Measurements from ENCODE around the gene PGLYRP4.

PGLYRP4 gene

GRCh38 chr1:153387785-153388184 lies 39.1 kb upstream of the PGLYRP4 start:
- no peaks in the 10 kb centered on the region for H3K4me1 ChIP-seq (ENCODE audit: insufficient read depth, low read length)
- H3K27ac ChIP-seq (ENCODE audit: low read length) = no peak overlapping the region
- ATAC-seq (ENCODE audit: insufficient read depth, low read depth) = no peak

DNA sequence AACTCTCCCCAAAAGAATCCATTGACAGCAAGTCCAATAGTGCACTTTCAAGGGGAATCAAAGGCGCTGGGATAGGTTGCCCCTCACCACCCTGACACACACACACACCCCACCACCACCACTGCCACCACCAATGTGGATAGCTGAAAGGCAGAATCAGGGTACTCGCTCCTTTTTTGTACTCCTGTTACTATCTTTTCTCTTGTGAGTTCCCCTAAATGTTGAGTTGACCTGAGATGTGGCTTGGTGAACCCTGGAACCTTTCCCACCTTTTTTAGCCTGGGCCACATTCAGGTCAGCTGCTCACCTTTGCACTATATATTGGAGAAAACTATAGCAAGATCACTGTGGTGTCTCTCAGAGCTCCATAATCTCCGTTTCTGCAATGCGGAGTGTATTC lies 38.4 kb upstream of the PGLYRP4 start:
- no peaks in the 10 kb centered on the region for H3K36me3 ChIP-seq (ENCODE audit: insufficient read depth, low read length)
- no peak overlapping the region for H3K9ac ChIP-seq (ENCODE audit: low read depth, low read length)
- no peaks in the 10 kb centered on the region for H3K27me3 ChIP-seq (ENCODE audit: insufficient read depth, low read length, poor library complexity)
- H3K4me2 ChIP-seq (ENCODE audit: insufficient read depth, low read length) = no peak overlapping the region
- no peaks in the 10 kb centered on the region for H3K79me2 ChIP-seq (ENCODE audit: insufficient read depth, low read length)
- H2AFZ ChIP-seq (ENCODE audit: low read depth, low read length) = no peak overlapping the region
- H3K27ac ChIP-seq (ENCODE audit: low read length) = no peak overlapping the region
- H4K20me1 ChIP-seq (ENCODE audit: insufficient read depth, low read length) = peaks cover 4% of the 10 kb centered on the region; the same call in 1 of the 2 replicates
- TF ChIP-seq, protein P1, sequence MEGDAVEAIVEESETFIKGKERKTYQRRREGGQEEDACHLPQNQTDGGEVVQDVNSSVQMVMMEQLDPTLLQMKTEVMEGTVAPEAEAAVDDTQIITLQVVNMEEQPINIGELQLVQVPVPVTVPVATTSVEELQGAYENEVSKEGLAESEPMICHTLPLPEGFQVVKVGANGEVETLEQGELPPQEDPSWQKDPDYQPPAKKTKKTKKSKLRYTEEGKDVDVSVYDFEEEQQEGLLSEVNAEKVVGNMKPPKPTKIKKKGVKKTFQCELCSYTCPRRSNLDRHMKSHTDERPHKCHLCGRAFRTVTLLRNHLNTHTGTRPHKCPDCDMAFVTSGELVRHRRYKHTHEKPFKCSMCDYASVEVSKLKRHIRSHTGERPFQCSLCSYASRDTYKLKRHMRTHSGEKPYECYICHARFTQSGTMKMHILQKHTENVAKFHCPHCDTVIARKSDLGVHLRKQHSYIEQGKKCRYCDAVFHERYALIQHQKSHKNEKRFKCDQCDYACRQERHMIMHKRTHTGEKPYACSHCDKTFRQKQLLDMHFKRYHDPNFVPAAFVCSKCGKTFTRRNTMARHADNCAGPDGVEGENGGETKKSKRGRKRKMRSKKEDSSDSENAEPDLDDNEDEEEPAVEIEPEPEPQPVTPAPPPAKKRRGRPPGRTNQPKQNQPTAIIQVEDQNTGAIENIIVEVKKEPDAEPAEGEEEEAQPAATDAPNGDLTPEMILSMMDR (IDR thresholded peaks at IDR 0.05; ENCODE audit: borderline replicate concordance, extremely low read depth, low read length, poor library complexity, severe bottlenecking) = no peak
- TF ChIP-seq EZH2 (IDR thresholded peaks at IDR 0.05; ENCODE audit: borderline replicate concordance, low read depth, low read length, severe bottlenecking) = no peak
- H3K4me3 ChIP-seq (ENCODE audit: low read depth in 1 of 2, low read length in 2 of 2) = no peak overlapping the region
- ATAC-seq (ENCODE audit: insufficient read depth, low read depth) (no peak), DNase-seq (no peak)
- H3K9me3 ChIP-seq (ENCODE audit: insufficient read depth, low read length, severe bottlenecking) = no peaks in the 10 kb centered on the region
- H3K4me1 ChIP-seq (ENCODE audit: insufficient read depth, low read length) = no peaks in the 10 kb centered on the region

More at GRCh38 chr1:153387785-153388184, 39.1 kb upstream of the PGLYRP4 start:
- Histone ChIP-seq H3K27me3 (ENCODE audit: insufficient read depth, low read length, poor library complexity) (no peaks in the 10 kb centered on the region), H3K9ac (ENCODE audit: low read depth, low read length) (no peak overlapping the region), H2AFZ (ENCODE audit: low read depth, low read length) (no peak overlapping the region), H3K36me3 (ENCODE audit: insufficient read depth, low read length) (no peaks in the 10 kb centered on the region), H3K9me3 (ENCODE audit: insufficient read depth, low read length, severe bottlenecking) (no peaks in the 10 kb centered on the region), H3K79me2 (ENCODE audit: insufficient read depth, low read length) (no peaks in the 10 kb centered on the region), H4K20me1 (ENCODE audit: insufficient read depth, low read length) (peaks cover 4% of the 10 kb centered on the region; the same call in 1 of the 2 replicates), H3K4me2 (ENCODE audit: insufficient read depth, low read length) (no peak overlapping the region), H3K4me3 (ENCODE audit: low read depth in 1 of 2, low read length in 2 of 2) (no peak overlapping the region)
- TF ChIP-seq EZH2 (IDR thresholded peaks at IDR 0.05; ENCODE audit: borderline replicate concordance, low read depth, low read length, severe bottlenecking) = no peak
- TF ChIP-seq, protein P1 (IDR thresholded peaks at IDR 0.05; ENCODE audit: borderline replicate concordance, extremely low read depth, low read length, poor library complexity, severe bottlenecking) = no peak
- no peak for DNase-seq

DNA sequence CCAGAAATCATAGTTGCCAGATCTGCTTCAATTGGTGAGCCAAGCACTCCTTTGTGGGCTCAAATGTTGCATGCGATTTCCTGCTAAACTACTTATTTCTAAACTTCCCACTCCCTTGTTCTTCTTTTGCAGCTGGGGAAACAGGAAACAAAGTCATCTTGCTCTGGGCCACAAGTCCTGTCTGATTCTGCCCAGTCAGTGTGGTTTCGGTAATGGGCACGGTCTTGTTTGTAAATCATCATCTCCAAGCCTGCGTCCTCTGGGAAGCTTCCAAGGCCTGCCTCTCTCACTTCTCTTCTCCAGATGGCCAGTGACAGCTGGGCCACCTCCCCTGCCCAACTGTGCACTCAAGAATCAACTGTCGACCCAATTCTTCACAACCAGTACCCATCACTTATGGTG lies 37.9 kb upstream of the PGLYRP4 start:
- H4K20me1 ChIP-seq (ENCODE audit: insufficient read depth, low read length) = peaks cover 2% of the 10 kb centered on the region; the same call in 1 of the 2 replicates
- DNase-seq = no peak
- H3K36me3 ChIP-seq (ENCODE audit: insufficient read depth, low read length) = no peaks in the 10 kb centered on the region
- H3K9me3 ChIP-seq (ENCODE audit: insufficient read depth, low read length, severe bottlenecking) = no peaks in the 10 kb centered on the region
- H3K79me2 ChIP-seq (ENCODE audit: insufficient read depth, low read length) = no peaks in the 10 kb centered on the region
- no peak for ATAC-seq (ENCODE audit: insufficient read depth, low read depth)
- TF ChIP-seq EZH2 (IDR thresholded peaks at IDR 0.05; ENCODE audit: borderline replicate concordance, low read depth, low read length, severe bottlenecking) = no peak
- TF ChIP-seq, protein P1 (IDR thresholded peaks at IDR 0.05; ENCODE audit: borderline replicate concordance, extremely low read depth, low read length, poor library complexity, severe bottlenecking) = no peak
- H2AFZ ChIP-seq (ENCODE audit: low read depth, low read length) = no peak overlapping the region
- H3K4me2 ChIP-seq (ENCODE audit: insufficient read depth, low read length) = no peak overlapping the region
- H3K4me1 ChIP-seq (ENCODE audit: insufficient read depth, low read length) = no peaks in the 10 kb centered on the region
- H3K9ac ChIP-seq (ENCODE audit: low read depth, low read length) = no peak overlapping the region
- H3K27me3 ChIP-seq (ENCODE audit: insufficient read depth, low read length, poor library complexity) = no peaks in the 10 kb centered on the region
- H3K4me3 ChIP-seq (ENCODE audit: low read depth in 1 of 2, low read length in 2 of 2) = no peak overlapping the region
- H3K27ac ChIP-seq (ENCODE audit: low read length) = no peak overlapping the region
